Stimulated activated naive CD8-positive, alpha-beta T cell treated with anti-CD3 and anti-CD28 coated beads, Interleukin-15, Interleukin-2, amounts not matched to agents 100 ng/mL and 50 ng/mL, for 24 hours (primary cell): Measurements from ENCODE around the gene ARID5B.

Source experiments
- H3K27ac Mint-ChIP-seq: one replicate; pipeline ENCODE4 v1.8.0; 2021; ENCODE audit warnings: mild to moderate bottlenecking, mixed read lengths
- H3K27me3 Mint-ChIP-seq: one replicate; pipeline ENCODE4 v1.8.0; 2021; ENCODE audit warnings: mixed read lengths
- H3K36me3 Mint-ChIP-seq: one replicate; pipeline ENCODE4 v1.8.0; 2021; ENCODE audit warnings: low read depth, mixed read lengths
- H3K4me1 Mint-ChIP-seq: one replicate; pipeline ENCODE4 v1.8.0; 2021; ENCODE audit warnings: low read depth, mixed read lengths
- H3K4me3 Mint-ChIP-seq: one replicate; pipeline ENCODE4 v1.8.0; 2021; ENCODE audit warnings: mild to moderate bottlenecking, mixed read lengths
- H3K9me3 Mint-ChIP-seq: one replicate; pipeline ENCODE4 v1.8.0; 2021; ENCODE audit warnings: mixed read lengths

The ARID5B gene

DNA sequence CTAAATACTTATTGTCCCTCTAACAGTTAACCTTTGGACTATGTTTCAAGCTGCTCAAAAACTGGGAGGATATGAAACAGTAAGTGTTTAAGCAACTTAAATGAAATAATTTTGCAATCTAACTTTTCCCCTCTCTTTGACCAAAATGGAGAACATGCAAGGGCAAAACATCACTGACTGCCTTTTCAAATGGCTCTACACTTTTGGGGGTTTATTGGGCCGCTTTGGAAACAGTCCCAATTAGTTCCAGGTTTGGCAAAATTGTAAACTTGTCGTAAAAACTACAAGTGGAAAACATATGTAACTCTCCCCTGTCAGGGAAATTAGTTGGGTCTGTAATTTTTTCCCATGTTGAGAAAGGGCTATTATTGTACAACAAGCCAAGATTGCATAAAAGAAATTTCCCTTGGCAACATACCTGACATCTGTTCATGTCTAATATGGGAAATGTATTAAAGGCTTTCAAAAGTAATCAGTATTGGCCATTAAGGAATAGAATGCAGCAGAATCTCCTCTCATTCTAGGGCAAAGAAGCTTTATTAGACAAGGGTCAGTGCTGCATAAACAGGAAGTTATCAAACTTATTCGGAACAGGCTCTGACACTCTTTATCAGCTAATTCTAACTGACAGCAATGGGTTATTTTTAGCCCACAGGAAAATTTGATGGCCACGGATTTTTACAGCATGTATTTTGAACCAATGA, 157.9 kb downstream of the ARID5B start:
- Mint-ChIP-seq H3K36me3 (peaks cover 93% of the 10 kb centered on the region), H3K4me3 (no peak overlapping the region), H3K27me3 (no peaks in the 10 kb centered on the region), H3K9me3 (peaks cover 5% of the 10 kb centered on the region), H3K27ac (peak overlapping the region; percentile 14), H3K4me1 (peaks cover 86% of the 10 kb centered on the region)

DNA sequence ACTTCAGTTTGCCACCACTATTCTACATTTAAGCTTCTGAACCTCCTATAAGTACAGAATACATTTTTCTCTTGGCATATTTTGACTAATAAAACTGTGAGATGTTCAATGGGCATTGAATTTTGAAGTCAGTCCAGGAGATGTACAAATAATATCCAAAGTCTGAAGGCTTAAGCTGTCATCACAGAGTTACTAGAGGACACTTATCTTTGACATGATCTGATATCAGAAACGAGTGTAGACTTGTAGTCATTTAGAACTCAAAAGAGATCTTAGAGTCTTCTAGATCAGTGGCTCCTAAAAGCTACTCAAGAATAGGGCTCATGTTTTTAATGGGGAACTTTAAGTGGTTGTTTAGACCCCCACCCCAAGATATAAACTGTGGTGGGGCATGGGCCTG, 160.5 kb downstream of the ARID5B start:
- peak overlapping the region; percentile 71 for H3K27ac Mint-ChIP-seq
- H3K4me3 Mint-ChIP-seq: peak overlapping the region; percentile 14
- no peaks in the 10 kb centered on the region for H3K27me3 Mint-ChIP-seq
- H3K4me1 Mint-ChIP-seq: peaks cover 69% of the 10 kb centered on the region
- peaks cover 5% of the 10 kb centered on the region for H3K9me3 Mint-ChIP-seq
- H3K36me3 Mint-ChIP-seq: peaks cover 86% of the 10 kb centered on the region

DNA sequence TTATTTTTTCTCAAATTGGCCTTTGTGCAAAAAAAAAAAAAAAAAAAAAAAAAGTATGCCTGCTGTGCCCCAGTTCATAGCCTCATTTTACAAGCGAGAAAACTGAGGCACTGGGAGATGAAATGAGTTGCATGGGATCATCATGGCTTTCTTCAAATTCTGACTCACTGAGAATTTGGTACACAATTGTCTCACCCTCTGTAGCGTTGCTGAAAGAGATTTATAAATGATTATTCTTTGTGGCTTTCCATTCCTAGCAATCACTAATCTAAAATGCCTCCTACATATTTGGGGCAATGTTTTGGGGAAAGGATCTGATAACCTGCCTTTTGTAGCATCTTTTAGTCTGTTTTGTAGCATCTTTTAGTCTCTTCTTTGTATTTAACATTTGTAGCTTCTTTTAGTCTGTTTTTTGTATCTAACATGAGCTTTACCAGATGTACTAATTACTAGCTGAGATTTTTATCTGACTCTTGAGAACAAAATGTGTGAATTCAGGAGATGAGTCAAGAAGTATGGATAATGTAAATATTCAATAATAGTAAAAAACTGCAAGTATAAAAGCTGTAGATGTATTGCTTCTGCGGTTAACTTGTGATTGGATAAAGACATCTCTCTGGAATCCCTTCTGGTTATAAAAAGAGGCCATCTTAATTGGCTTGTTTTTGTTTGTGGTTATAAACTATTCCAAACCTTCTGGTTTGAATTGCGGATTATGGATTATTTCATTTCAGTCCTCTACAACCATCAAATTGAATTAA, 161.4 kb downstream of the ARID5B start:
- Mint-ChIP-seq H3K36me3 (peaks cover 82% of the 10 kb centered on the region), H3K4me3 (peak overlapping the region; percentile 25)

DNA sequence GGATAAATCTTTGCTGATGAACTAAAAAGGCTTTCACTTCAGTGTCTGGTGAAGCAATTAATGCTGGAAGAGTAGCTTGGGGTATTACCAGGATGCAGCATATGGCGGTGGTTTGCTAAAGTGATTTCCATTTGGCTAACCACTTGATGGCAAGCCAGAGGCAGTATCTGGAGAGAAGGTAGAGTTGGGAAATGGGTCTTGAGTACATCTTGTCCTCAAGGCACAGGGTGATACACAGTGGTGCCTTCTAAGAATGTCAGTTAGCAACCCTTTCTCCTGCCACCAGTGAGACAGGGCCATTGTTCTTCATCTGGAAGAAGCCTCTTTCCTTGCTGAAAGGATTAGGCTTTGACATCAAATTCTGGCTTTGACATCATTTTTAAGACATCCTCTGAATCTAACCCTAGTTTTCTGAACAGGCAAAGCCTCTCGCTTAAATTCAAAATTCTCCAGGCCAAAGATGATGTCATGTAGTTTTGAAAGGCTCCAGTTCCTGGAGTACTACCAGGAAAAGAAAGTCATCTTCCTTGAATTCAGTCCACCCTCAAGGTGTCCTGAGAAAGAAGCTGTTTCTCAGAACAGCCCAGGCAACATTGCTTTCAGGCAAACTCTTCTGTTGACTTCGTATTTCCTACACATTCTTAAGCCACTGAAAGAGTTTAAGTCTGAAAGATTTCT, 162.4 kb downstream of the ARID5B start:
- Mint-ChIP-seq H3K27me3 (no peaks in the 10 kb centered on the region), H3K27ac (peak overlapping the region; percentile 37), H3K36me3 (peaks cover 79% of the 10 kb centered on the region), H3K4me3 (no peak overlapping the region), H3K9me3 (peaks cover 5% of the 10 kb centered on the region), H3K4me1 (peaks cover 67% of the 10 kb centered on the region)

More for the DNA sequence above, 161.4 kb downstream of the ARID5B start:
- Mint-ChIP-seq H3K27ac (peak overlapping the region; percentile 71), H3K9me3 (peaks cover 5% of the 10 kb centered on the region), H3K27me3 (no peaks in the 10 kb centered on the region), H3K4me1 (peaks cover 74% of the 10 kb centered on the region)

DNA sequence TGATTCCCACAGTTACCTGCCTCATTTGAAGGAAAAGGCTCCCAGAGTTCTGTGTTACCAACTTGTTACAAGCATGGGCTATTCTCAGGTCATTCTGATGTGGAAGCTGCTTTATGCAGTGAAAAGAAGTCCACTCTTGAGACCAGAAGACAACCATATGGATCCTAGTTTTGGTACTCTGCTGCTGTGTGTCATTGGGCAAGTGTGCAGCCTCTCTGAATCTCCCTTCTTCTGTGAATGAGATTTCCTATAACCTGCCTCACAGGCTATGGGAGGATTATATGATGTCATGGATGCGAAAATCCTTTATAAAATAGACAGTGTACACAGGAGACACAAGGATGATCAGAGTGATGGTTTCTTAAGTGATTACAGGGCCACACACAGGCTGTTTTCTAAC, 166.1 kb downstream of the ARID5B start:
- Mint-ChIP-seq H3K9me3 (no peaks in the 10 kb centered on the region), H3K4me3 (no peak overlapping the region), H3K4me1 (peaks cover 61% of the 10 kb centered on the region), H3K27ac (no peak overlapping the region), H3K27me3 (no peaks in the 10 kb centered on the region), H3K36me3 (peaks cover 79% of the 10 kb centered on the region)

DNA sequence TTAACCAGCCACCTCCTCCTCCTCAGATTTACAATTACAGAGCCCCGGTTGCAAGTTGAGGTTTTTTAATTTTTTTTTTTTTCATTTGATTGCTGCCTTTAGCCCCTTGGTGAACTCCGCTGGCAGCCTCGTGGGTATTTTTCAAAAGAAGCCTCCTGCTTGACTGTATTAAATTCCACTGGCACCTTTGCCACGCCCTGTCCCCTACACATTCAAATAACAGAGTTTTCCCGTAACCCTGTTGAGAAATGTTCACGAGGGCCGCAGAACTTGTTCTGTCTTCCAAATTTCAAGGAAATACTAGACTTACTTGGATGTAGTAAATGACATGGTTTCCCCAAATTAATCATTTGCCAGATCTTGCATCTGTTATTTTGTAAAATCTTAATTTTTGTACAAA, 167.0 kb downstream of the ARID5B start:
- Mint-ChIP-seq H3K4me1 (peaks cover 60% of the 10 kb centered on the region), H3K4me3 (no peak overlapping the region), H3K27me3 (no peaks in the 10 kb centered on the region), H3K27ac (no peak overlapping the region), H3K9me3 (no peaks in the 10 kb centered on the region), H3K36me3 (peaks cover 80% of the 10 kb centered on the region)

DNA sequence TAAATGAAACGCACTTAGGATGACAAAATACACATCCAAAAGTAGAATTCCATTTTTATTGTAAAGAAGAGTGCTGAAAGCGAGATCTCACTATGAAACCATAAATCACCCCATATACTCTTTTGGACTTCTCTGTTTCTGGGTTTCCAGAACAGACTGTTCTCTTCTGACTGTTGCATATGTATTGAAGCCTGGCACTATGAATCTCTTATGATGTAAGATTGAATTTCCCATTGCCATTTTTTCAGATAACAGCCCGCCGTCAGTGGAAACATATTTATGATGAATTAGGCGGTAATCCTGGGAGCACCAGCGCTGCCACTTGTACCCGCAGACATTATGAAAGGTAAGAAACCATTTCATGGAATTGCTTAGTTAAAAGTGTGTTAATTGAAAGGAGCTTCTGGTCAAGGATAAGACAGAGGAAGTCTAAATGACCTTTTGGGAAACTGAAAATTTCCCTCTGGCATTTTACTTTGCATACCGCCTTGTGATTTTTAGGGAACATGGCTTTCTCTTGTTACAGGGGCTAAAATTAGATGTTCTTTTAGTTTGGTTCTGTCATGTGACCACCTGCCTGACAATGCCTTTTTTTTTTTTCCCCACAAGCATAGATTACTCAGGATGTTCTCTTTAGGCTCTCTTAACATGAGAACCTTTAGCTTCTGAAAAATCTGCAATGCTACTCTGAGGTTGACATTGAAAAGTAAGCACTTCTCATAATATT, 168.1 kb downstream of the ARID5B start:
- Mint-ChIP-seq H3K4me1 (peaks cover 48% of the 10 kb centered on the region), H3K27ac (no peak overlapping the region), H3K9me3 (no peaks in the 10 kb centered on the region), H3K4me3 (no peak overlapping the region), H3K36me3 (peaks cover 78% of the 10 kb centered on the region), H3K27me3 (no peaks in the 10 kb centered on the region)

DNA sequence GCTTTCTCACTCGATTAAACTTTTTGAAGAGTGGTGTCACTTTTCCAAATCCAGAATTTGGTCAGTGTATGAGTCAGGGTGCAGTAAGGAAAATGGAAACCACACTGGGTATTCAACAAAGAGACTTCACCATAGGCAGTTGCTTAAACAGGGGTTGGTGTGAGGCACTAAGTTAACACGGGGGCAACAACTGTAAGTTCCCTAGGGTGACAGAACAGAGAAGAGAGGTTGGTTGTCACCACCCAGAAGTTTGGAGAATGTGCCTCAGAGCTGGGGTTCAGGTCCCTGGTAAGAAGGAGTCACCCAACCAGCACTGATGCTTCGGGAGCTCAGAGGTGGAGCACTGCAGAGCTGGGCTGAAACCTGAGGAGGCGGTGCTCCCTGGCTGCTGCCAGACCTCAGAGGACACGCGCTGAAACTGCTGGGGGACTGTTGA, 170.4 kb downstream of the ARID5B start:
- Mint-ChIP-seq H3K27me3 (no peaks in the 10 kb centered on the region), H3K27ac (peak overlapping the region; percentile 82), H3K4me3 (peak overlapping the region; percentile 37), H3K9me3 (no peaks in the 10 kb centered on the region), H3K36me3 (peaks cover 82% of the 10 kb centered on the region), H3K4me1 (peaks cover 55% of the 10 kb centered on the region)

DNA sequence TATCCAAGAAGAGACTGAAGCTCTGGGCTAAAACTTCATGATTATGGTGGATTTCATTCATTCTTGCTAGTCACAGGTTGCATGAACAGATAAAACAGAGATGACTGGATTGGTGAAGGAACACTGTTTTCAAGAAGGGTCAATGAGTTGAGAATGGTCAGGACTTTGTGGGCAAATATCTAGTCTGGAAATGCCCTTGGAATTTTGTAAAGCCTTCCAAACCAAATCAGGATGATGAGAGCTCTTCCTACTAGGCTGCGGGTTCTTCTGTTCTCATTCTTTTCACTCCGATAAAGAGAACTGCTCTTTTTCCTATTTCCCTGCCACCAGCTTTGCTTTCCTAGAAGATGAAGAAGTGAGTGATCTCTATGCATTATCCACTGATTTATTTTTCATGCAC, 171.4 kb downstream of the ARID5B start:
- H3K9me3 Mint-ChIP-seq: no peaks in the 10 kb centered on the region
- H3K36me3 Mint-ChIP-seq: peaks cover 85% of the 10 kb centered on the region
- peaks cover 60% of the 10 kb centered on the region for H3K4me1 Mint-ChIP-seq
- no peak overlapping the region for H3K4me3 Mint-ChIP-seq
- no peak overlapping the region for H3K27ac Mint-ChIP-seq
- no peaks in the 10 kb centered on the region for H3K27me3 Mint-ChIP-seq

DNA sequence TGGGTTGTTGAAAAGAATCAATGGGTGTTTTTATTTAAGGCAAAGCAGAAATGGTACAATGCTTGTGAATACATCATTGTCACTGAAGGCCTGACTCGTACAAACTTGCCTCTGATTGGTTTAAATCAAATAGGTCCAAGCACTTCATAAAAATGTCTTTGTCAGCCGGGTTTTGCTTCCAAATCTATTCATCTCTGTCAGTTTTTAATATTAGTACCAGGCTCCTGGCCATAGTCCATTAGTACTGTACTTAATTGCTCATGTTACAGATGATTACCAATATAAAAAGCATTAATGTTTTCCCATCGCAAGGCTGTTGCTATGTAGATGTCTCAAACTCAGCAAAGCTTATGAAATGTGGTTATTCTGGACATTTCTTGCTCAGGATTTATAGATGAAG, 171.9 kb downstream of the ARID5B start:
- Mint-ChIP-seq H3K4me3 (no peak overlapping the region), H3K27ac (no peak overlapping the region), H3K9me3 (no peaks in the 10 kb centered on the region), H3K27me3 (no peaks in the 10 kb centered on the region), H3K4me1 (peaks cover 61% of the 10 kb centered on the region), H3K36me3 (peaks cover 84% of the 10 kb centered on the region)

DNA sequence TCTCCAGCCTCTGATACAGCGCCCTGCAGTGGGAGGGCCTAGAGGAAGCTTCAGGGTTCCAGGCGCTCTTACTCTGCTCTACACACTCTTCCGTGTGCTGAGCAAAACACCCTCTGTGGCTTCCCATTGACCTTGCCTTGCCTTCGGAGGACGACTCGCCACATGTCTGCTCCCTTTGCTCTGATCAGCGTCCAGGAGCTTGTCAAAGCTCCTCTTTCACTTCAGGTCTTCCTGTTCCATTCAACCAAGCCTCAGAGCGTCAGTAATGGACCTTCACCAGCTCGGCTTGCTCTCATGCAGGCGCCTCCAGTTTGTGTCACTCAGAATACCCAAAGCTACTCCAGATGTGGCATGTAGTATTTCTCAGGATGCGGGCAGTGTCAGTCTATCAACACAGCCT, 173.9 kb downstream of the ARID5B start:
- H3K9me3 Mint-ChIP-seq: peaks cover 3% of the 10 kb centered on the region
- no peaks in the 10 kb centered on the region for H3K27me3 Mint-ChIP-seq
- H3K36me3 Mint-ChIP-seq: peaks cover 87% of the 10 kb centered on the region
- no peak overlapping the region for H3K27ac Mint-ChIP-seq
- no peak overlapping the region for H3K4me3 Mint-ChIP-seq
- peaks cover 64% of the 10 kb centered on the region for H3K4me1 Mint-ChIP-seq

DNA sequence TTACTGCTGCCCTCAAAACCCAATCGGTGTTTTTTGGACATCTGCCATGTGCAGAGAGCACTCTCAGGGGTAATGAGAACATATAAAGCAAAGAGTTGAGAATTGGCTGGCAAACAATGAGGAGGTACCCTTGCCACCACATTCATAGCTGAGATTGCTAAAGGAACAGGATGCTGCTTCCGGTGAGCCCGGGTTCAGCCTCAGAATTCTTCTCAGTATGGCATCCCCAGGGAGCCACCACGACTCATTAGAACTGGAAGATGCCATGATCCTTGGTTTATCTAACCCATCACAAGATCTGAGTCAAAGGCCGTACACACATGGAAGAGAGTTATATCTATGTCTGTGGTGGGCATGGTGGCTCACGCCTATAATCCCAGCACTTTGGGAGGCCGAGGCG, 174.4 kb downstream of the ARID5B start:
- Mint-ChIP-seq H3K27ac (no peak overlapping the region), H3K4me1 (peaks cover 68% of the 10 kb centered on the region), H3K27me3 (no peaks in the 10 kb centered on the region), H3K9me3 (peaks cover 3% of the 10 kb centered on the region), H3K4me3 (no peak overlapping the region), H3K36me3 (peaks cover 88% of the 10 kb centered on the region)

DNA sequence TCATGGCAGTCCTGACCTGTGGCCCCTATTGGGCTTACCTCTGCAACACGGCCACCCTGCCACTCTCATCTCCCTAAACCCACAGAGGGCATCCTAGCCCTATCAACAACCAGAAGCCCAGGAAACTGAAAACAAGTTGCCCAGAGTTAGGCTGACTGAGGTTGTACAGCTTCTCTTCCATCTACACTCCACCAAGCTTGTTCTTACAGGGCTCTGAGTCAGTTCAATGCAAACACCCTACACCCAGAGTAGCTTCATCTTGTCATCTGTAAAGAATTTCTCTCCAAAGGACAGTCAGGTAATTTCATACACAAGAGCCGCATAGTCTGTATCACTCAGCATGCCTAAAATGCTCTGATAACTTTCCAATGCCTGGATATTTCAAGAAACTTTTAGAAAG, 175.4 kb downstream of the ARID5B start:
- Mint-ChIP-seq H3K9me3 (peaks cover 3% of the 10 kb centered on the region), H3K36me3 (peaks cover 84% of the 10 kb centered on the region), H3K4me3 (no peak overlapping the region), H3K27ac (peak overlapping the region; percentile 18), H3K4me1 (peaks cover 69% of the 10 kb centered on the region), H3K27me3 (no peaks in the 10 kb centered on the region)

DNA sequence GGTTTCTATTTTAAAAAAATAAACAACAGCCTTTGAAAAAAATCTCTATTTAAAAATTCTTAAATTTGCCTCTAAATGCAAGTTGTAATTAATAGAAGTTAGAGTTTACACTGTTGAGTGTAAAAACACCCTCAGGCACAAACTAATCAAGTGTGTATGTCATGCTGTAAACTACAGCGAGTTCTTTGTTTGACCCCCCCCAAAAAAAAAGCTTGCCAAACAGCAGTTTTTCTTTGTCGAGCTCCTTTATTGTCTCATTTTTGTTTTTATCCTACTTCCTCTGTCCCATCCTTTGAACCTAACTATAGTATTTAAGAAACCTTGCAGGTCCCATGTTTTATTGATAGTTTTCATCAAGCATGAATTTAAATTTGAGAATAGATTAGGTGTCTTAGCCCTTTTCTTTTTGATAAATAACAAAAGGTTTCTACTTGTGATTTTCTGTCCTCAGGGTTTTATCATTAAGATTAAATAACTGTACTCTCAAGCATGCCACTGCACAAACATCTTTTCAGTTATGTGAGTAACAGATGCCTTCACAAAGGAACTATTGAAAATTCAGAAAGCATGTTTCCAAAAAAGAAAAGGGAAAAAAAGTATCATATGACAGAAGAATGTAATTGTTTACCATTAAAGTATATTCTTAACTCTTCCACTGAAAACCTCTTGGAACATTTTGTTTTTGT, 176.0 kb downstream of the ARID5B start:
- H3K36me3 Mint-ChIP-seq: peaks cover 83% of the 10 kb centered on the region
- peaks cover 69% of the 10 kb centered on the region for H3K4me1 Mint-ChIP-seq

More for the DNA sequence above, 176.0 kb downstream of the ARID5B start:
- no peak overlapping the region for H3K4me3 Mint-ChIP-seq
- peaks cover 3% of the 10 kb centered on the region for H3K9me3 Mint-ChIP-seq
- peak overlapping the region; percentile 17 for H3K27ac Mint-ChIP-seq
- H3K27me3 Mint-ChIP-seq: no peaks in the 10 kb centered on the region
